Measurements from ENCODE around the gene RAD51B.

- TF ChIP-seq, protein P1, sequence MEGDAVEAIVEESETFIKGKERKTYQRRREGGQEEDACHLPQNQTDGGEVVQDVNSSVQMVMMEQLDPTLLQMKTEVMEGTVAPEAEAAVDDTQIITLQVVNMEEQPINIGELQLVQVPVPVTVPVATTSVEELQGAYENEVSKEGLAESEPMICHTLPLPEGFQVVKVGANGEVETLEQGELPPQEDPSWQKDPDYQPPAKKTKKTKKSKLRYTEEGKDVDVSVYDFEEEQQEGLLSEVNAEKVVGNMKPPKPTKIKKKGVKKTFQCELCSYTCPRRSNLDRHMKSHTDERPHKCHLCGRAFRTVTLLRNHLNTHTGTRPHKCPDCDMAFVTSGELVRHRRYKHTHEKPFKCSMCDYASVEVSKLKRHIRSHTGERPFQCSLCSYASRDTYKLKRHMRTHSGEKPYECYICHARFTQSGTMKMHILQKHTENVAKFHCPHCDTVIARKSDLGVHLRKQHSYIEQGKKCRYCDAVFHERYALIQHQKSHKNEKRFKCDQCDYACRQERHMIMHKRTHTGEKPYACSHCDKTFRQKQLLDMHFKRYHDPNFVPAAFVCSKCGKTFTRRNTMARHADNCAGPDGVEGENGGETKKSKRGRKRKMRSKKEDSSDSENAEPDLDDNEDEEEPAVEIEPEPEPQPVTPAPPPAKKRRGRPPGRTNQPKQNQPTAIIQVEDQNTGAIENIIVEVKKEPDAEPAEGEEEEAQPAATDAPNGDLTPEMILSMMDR (optimal IDR thresholded peaks at IDR 0.05 in 1 of 3, IDR thresholded peaks at IDR 0.05 in 1 of 3, conservative IDR thresholded peaks at IDR 0.05 in 1 of 3; ENCODE audit: extremely low read depth in 1 of 3, insufficient read depth in 2 of 3, low read length in 3 of 3), result no peak
- no peak for TF ChIP-seq EZH2 (IDR thresholded peaks at IDR 0.05; ENCODE audit: low read length)
Observed at GRCh38 chr14:68012871-68013270, 193.3 kb downstream of the RAD51B start.

All from keratinocyte (primary cell).